HG02970 (cell line): ENCODE results near the gene SPOCK3.
A peak's percentile ranks its signal among the peaks of the same experiment; 100 is the strongest.
"Not testable (repeated sequence)": the region's sequence is repeated elsewhere in the genome, so short reads cannot be mapped to it uniquely, and the experiment has no call there.

Source experiments
- ATAC-seq: cut with Tn5 transposase; IDR thresholded peaks from one replicate; pipeline ENCODE4 v1.9.1; 2021; ENCODE audit warnings: mild to moderate bottlenecking, moderate library complexity, moderate number of reproducible peaks; ENCODE audit not compliant: unreplicated experiment, low FRiP score

Gene SPOCK3

GRCh38 chr4:166977596-166977995 lies 256.7 kb downstream of the SPOCK3 start:
- ATAC-seq, result no peak

GRCh38 chr4:166972071-166972470 lies 262.2 kb downstream of the SPOCK3 start:
- ATAC-seq, result no peak

GRCh38 chr4:166968219-166968618 lies 266.1 kb downstream of the SPOCK3 start:
- ATAC-seq, result not testable (repeated sequence)

- no peak for ATAC-seq
Observed at GRCh38 chr4:166965562-166965961, 268.7 kb downstream of the SPOCK3 start.

GRCh38 chr4:166957451-166957850 lies 276.8 kb downstream of the SPOCK3 start:
- ATAC-seq, result no peak

- no peak for ATAC-seq
Observed at GRCh38 chr4:166956484-166956883, 277.8 kb downstream of the SPOCK3 start.

- peak; percentile 74 for ATAC-seq
Observed at GRCh38 chr4:166941629-166942028, 292.7 kb downstream of the SPOCK3 start.

- no peak for ATAC-seq
Observed at GRCh38 chr4:166930464-166930863, 303.8 kb downstream of the SPOCK3 start.

GRCh38 chr4:166924424-166924823 lies 309.9 kb downstream of the SPOCK3 start:
- ATAC-seq, result no peak

- no peak for ATAC-seq
Observed at GRCh38 chr4:166913926-166914325, 320.4 kb downstream of the SPOCK3 start.

- no peak for ATAC-seq
Observed at GRCh38 chr4:166903408-166903807, 330.9 kb downstream of the SPOCK3 start.

GRCh38 chr4:166902941-166903340 lies 331.4 kb downstream of the SPOCK3 start:
- no peak for ATAC-seq

- ATAC-seq, result no peak
Observed at GRCh38 chr4:166896254-166896653, 338.0 kb downstream of the SPOCK3 start.

GRCh38 chr4:166895771-166896170 lies 338.5 kb downstream of the SPOCK3 start:
- no peak for ATAC-seq

- ATAC-seq, result no peak
Observed at GRCh38 chr4:166887457-166887856, 346.8 kb downstream of the SPOCK3 start.

GRCh38 chr4:166886718-166887117 lies 347.6 kb downstream of the SPOCK3 start:
- no peak for ATAC-seq

- ATAC-seq, result no peak
Observed at GRCh38 chr4:166882221-166882620, 352.1 kb downstream of the SPOCK3 start.

- no peak for ATAC-seq
Observed at GRCh38 chr4:166875821-166876220, 358.5 kb downstream of the SPOCK3 start.

GRCh38 chr4:166862032-166862431 lies 372.3 kb downstream of the SPOCK3 start:
- ATAC-seq, result no peak

GRCh38 chr4:166850398-166850797 lies 383.9 kb downstream of the SPOCK3 start:
- not testable (repeated sequence) for ATAC-seq

GRCh38 chr4:166846939-166847338 lies 387.4 kb downstream of the SPOCK3 start:
- no peak for ATAC-seq

GRCh38 chr4:166842795-166843261 lies 391.5 kb downstream of the SPOCK3 start:
- no peak for ATAC-seq

GRCh38 chr4:166839615-166840251 lies 394.6 kb downstream of the SPOCK3 start:
- peak; percentile 68 for ATAC-seq
